ENCODE measurements around the gene RBM28. TPM values are rescaled to one million over a fixed set of nuclear protein-coding genes. Genes with fewer than 3 reads are reported as not detected.
A peak's percentile ranks its signal among the peaks of the same experiment; 100 is the strongest.
"Not testable (repeated sequence)": the region's sequence is repeated elsewhere in the genome, so short reads cannot be mapped to it uniquely, and the experiment has no call there.

Gene RBM28
- total RNA-seq, 1 donor from 2014 or later: 73.7 TPM

- Mint-ChIP-seq H3K36me3 (ENCODE audit: low read depth) (peaks cover 5% of the 10 kb centered on the region), H3K4me1 (peaks cover 9% of the 10 kb centered on the region), H3K9me3 (no peaks in the 10 kb centered on the region), H3K4me3 (no peak overlapping the region), H3K27ac (ENCODE audit: unreplicated experiment) (no peak overlapping the region), H3K27me3 (ENCODE audit: low read depth) (no peaks in the 10 kb centered on the region)
- no peak for DNase-seq (ENCODE audit: low read depth, low spot score)
- TF ChIP-seq CTCF (conservative IDR thresholded peaks at IDR 0.05): no peak
Measured at GRCh38 chr7:128303133-128303532, 40.6 kb downstream of the RBM28 start.

- Mint-ChIP-seq H3K27me3 (ENCODE audit: low read depth) (no peaks in the 10 kb centered on the region), H3K9me3 (no peaks in the 10 kb centered on the region), H3K4me1 (peaks cover 9% of the 10 kb centered on the region), H3K4me3 (no peak overlapping the region), H3K36me3 (ENCODE audit: low read depth) (peaks cover 6% of the 10 kb centered on the region), H3K27ac (ENCODE audit: unreplicated experiment) (no peak overlapping the region)
- no peak for TF ChIP-seq CTCF (conservative IDR thresholded peaks at IDR 0.05)
- DNase-seq (ENCODE audit: low read depth, low spot score): no peak
Measured at GRCh38 chr7:128302139-128302538, 41.6 kb downstream of the RBM28 start.

GRCh38 chr7:128299109-128299607, 44.5 kb downstream of the RBM28 start:
- no peak overlapping the region for H3K4me3 Mint-ChIP-seq
- no peaks in the 10 kb centered on the region for H3K27me3 Mint-ChIP-seq (ENCODE audit: low read depth)
- H3K9me3 Mint-ChIP-seq: no peaks in the 10 kb centered on the region
- H3K36me3 Mint-ChIP-seq (ENCODE audit: low read depth): peaks cover 4% of the 10 kb centered on the region
- peaks cover 9% of the 10 kb centered on the region for H3K4me1 Mint-ChIP-seq
- no peak for DNase-seq (ENCODE audit: low read depth, low spot score)
- peak overlapping the region; percentile 29 for H3K27ac Mint-ChIP-seq (ENCODE audit: unreplicated experiment)
- no peak for TF ChIP-seq CTCF (conservative IDR thresholded peaks at IDR 0.05)

GRCh38 chr7:128298004-128298403, 45.7 kb downstream of the RBM28 start:
- not testable (repeated sequence) for H3K27ac Mint-ChIP-seq (ENCODE audit: unreplicated experiment); H3K4me3 Mint-ChIP-seq; H3K9me3 Mint-ChIP-seq

GRCh38 chr7:128287556-128287955, 56.2 kb downstream of the RBM28 start:
- TF ChIP-seq CTCF (conservative IDR thresholded peaks at IDR 0.05): no peak
- Mint-ChIP-seq H3K9me3 (peaks cover 5% of the 10 kb centered on the region), H3K4me1 (no peaks in the 10 kb centered on the region), H3K27me3 (ENCODE audit: low read depth) (no peaks in the 10 kb centered on the region), H3K36me3 (ENCODE audit: low read depth) (peaks cover 26% of the 10 kb centered on the region), H3K4me3 (no peak overlapping the region), H3K27ac (ENCODE audit: unreplicated experiment) (no peak overlapping the region)
- no peak for DNase-seq (ENCODE audit: low read depth, low spot score)

More at GRCh38 chr7:128298004-128298403, 45.7 kb downstream of the RBM28 start:
- DNase-seq (ENCODE audit: low read depth, low spot score); H3K36me3 Mint-ChIP-seq (ENCODE audit: low read depth); H3K4me1 Mint-ChIP-seq; H3K27me3 Mint-ChIP-seq (ENCODE audit: low read depth): not testable (repeated sequence)

- Mint-ChIP-seq H3K9me3 (peaks cover 9% of the 10 kb centered on the region), H3K4me1 (no peaks in the 10 kb centered on the region), H3K27me3 (ENCODE audit: low read depth) (no peaks in the 10 kb centered on the region), H3K36me3 (ENCODE audit: low read depth) (peaks cover 24% of the 10 kb centered on the region), H3K27ac (ENCODE audit: unreplicated experiment) (no peak overlapping the region), H3K4me3 (no peak overlapping the region)
- no peak for DNase-seq (ENCODE audit: low read depth, low spot score)
- no peak for TF ChIP-seq CTCF (conservative IDR thresholded peaks at IDR 0.05)
Measured at GRCh38 chr7:128284102-128284501, 59.6 kb downstream of the RBM28 start.
